Ovary (tissue), 3 donors: ENCODE results near the gene EFL1.

Experiments used
- EP300 ChIP-seq: sonication (generic); formaldehyde crosslinking; IDR thresholded peaks from one replicate; pipeline ENCODE4 v1.6.1; 2017; ENCODE audit warnings: antibody characterized with exemption
- POLR2A ChIP-seq: fragments of 450-650 bp; IDR thresholded peaks from one replicate; pipeline ENCODE4 v1.6.1; 2017; ENCODE audit warnings: antibody characterized with exemption, mild to moderate bottlenecking, moderate library complexity
- TF ChIP-seq, protein P1 (sequence below), 3 donors: fragments of 450-650 bp in 2 of 3; fragments of 200-600 bp in 1 of 3; IDR thresholded peaks; one replicate each; pipeline versions ENCODE4 v1.5.1 to v1.8.0; 2016 to 2022; ENCODE audit warnings: antibody characterized with exemption in 3 of 3, mild to moderate bottlenecking in 1 of 3
- donor health status: DM: no; HTN: no; CAD: no.

DNA sequence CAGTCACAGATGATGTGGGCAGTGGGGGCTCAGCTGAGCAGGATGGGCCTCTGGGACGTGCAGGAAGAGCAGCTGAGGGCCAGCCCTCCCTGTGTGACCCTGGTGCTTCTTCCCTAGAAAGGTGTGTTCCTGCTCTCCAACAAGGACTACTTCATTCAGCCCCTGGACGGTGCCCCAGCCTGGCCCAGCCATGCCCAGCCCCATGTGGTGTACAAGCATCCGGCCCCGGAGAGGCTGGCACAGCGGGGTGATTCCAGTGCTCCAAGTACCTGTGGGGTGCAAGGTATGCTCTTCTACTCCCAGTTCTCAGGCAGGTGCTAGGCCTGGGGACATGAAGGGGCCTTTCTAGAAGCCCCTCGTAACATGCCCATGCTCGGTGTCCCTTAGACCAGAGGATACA lies 38.3 kb upstream of the EFL1 start:
- TF ChIP-seq, protein P1, sequence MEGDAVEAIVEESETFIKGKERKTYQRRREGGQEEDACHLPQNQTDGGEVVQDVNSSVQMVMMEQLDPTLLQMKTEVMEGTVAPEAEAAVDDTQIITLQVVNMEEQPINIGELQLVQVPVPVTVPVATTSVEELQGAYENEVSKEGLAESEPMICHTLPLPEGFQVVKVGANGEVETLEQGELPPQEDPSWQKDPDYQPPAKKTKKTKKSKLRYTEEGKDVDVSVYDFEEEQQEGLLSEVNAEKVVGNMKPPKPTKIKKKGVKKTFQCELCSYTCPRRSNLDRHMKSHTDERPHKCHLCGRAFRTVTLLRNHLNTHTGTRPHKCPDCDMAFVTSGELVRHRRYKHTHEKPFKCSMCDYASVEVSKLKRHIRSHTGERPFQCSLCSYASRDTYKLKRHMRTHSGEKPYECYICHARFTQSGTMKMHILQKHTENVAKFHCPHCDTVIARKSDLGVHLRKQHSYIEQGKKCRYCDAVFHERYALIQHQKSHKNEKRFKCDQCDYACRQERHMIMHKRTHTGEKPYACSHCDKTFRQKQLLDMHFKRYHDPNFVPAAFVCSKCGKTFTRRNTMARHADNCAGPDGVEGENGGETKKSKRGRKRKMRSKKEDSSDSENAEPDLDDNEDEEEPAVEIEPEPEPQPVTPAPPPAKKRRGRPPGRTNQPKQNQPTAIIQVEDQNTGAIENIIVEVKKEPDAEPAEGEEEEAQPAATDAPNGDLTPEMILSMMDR (IDR thresholded peaks at IDR 0.05), result no peak
- TF ChIP-seq EP300 (no peak), POLR2A (no peak)
